ENCODE results near the gene PCDHB12.
A peak's percentile ranks its signal among the peaks of the same experiment; 100 is the strongest.
"Not testable (repeated sequence)": the region's sequence is repeated elsewhere in the genome, so short reads cannot be mapped to it uniquely, and the experiment has no call there.

PCDHB12 gene

GRCh38 chr5:141180313-141180712, 28.2 kb upstream of the PCDHB12 start:
- no peaks in the 10 kb centered on the region for H3K36me3 ChIP-seq (ENCODE audit: insufficient read depth, low read length)
- no peaks in the 10 kb centered on the region for H3K79me2 ChIP-seq (ENCODE audit: insufficient read depth, low read length)
- H3K27ac ChIP-seq (ENCODE audit: low read depth, low read length, poor library complexity, severe bottlenecking), result no peak overlapping the region
- H3K4me3 ChIP-seq (ENCODE audit: low read depth, low read length, poor library complexity, severe bottlenecking), result no peak overlapping the region
- no peaks in the 10 kb centered on the region for H3K27me3 ChIP-seq (ENCODE audit: insufficient read depth, low read length)
- H3K9me3 ChIP-seq (ENCODE audit: low read length), result no peaks in the 10 kb centered on the region
- no peak overlapping the region for H3K9ac ChIP-seq (ENCODE audit: low read length)
- H3K4me1 ChIP-seq (ENCODE audit: insufficient read depth, low read length, severe bottlenecking), result no peaks in the 10 kb centered on the region
- no peaks in the 10 kb centered on the region for H4K20me1 ChIP-seq (ENCODE audit: insufficient read depth, low read length)
- no peak overlapping the region for H3K4me2 ChIP-seq (ENCODE audit: low read length)
- H3K9me2 ChIP-seq (ENCODE audit: low read depth, low read length), result no peaks in the 10 kb centered on the region
- no peak for TF ChIP-seq EZH2 (IDR thresholded peaks at IDR 0.05; ENCODE audit: borderline replicate concordance, low read length)
- TF ChIP-seq, protein P1, sequence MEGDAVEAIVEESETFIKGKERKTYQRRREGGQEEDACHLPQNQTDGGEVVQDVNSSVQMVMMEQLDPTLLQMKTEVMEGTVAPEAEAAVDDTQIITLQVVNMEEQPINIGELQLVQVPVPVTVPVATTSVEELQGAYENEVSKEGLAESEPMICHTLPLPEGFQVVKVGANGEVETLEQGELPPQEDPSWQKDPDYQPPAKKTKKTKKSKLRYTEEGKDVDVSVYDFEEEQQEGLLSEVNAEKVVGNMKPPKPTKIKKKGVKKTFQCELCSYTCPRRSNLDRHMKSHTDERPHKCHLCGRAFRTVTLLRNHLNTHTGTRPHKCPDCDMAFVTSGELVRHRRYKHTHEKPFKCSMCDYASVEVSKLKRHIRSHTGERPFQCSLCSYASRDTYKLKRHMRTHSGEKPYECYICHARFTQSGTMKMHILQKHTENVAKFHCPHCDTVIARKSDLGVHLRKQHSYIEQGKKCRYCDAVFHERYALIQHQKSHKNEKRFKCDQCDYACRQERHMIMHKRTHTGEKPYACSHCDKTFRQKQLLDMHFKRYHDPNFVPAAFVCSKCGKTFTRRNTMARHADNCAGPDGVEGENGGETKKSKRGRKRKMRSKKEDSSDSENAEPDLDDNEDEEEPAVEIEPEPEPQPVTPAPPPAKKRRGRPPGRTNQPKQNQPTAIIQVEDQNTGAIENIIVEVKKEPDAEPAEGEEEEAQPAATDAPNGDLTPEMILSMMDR (IDR thresholded peaks at IDR 0.05; ENCODE audit: low read length), result no peak
- H3F3A ChIP-seq (ENCODE audit: insufficient read depth, low read length), result no peaks in the 10 kb centered on the region
- H2AFZ ChIP-seq (ENCODE audit: low read length), result no peak overlapping the region

- H3K4me1 ChIP-seq (ENCODE audit: insufficient read depth, low read length, severe bottlenecking), result no peaks in the 10 kb centered on the region
- H3K4me3 ChIP-seq (ENCODE audit: low read depth, low read length, poor library complexity, severe bottlenecking), result no peak within 1 kb of the TSS
- no peaks in the 10 kb centered on the region for H3K36me3 ChIP-seq (ENCODE audit: insufficient read depth, low read length)
- no peaks in the 10 kb centered on the region for H3K27me3 ChIP-seq (ENCODE audit: insufficient read depth, low read length)
- no peaks in the 10 kb centered on the region for H3K9me3 ChIP-seq (ENCODE audit: low read length)
- no peaks in the 10 kb centered on the region for H3K9me2 ChIP-seq (ENCODE audit: low read depth, low read length)
- H3K79me2 ChIP-seq (ENCODE audit: insufficient read depth, low read length), result no peaks in the 10 kb centered on the region
- no peak within 1 kb of the TSS for H3K27ac ChIP-seq (ENCODE audit: low read depth, low read length, poor library complexity, severe bottlenecking)
- H3K9ac ChIP-seq (ENCODE audit: low read length), result no peak within 1 kb of the TSS
- H2AFZ ChIP-seq (ENCODE audit: low read length), result no peak within 1 kb of the TSS
- H4K20me1 ChIP-seq (ENCODE audit: insufficient read depth, low read length), result no peaks in the 10 kb centered on the region
- no peaks in the 10 kb centered on the region for H3F3A ChIP-seq (ENCODE audit: insufficient read depth, low read length)
- TF ChIP-seq, protein P1 (IDR thresholded peaks at IDR 0.05; ENCODE audit: low read length), result peak; percentile 52
- TF ChIP-seq EZH2 (IDR thresholded peaks at IDR 0.05; ENCODE audit: borderline replicate concordance, low read length), result no peak
- H3K4me2 ChIP-seq (ENCODE audit: low read length), result no peak within 1 kb of the TSS
These were observed 26.3 kb upstream of the PCDHB12 start, which contains the start of gene PCDHB16 for GRCh38 chr5:141182248-141182647. Gene PCDHB16 (plus strand): TSS chr5:141182387. CDS start chr5:141182560, 173 bp downstream.

- H3K4me1 ChIP-seq (ENCODE audit: insufficient read depth, low read length, severe bottlenecking); H2AFZ ChIP-seq (ENCODE audit: low read length); H4K20me1 ChIP-seq (ENCODE audit: insufficient read depth, low read length); H3K27ac ChIP-seq (ENCODE audit: low read depth, low read length, poor library complexity, severe bottlenecking); H3K9ac ChIP-seq (ENCODE audit: low read length); H3K4me2 ChIP-seq (ENCODE audit: low read length); H3K9me2 ChIP-seq (ENCODE audit: low read depth, low read length); H3K36me3 ChIP-seq (ENCODE audit: insufficient read depth, low read length); H3K79me2 ChIP-seq (ENCODE audit: insufficient read depth, low read length); H3K4me3 ChIP-seq (ENCODE audit: low read depth, low read length, poor library complexity, severe bottlenecking); H3K9me3 ChIP-seq (ENCODE audit: low read length); H3F3A ChIP-seq (ENCODE audit: insufficient read depth, low read length); H3K27me3 ChIP-seq (ENCODE audit: insufficient read depth, low read length): not testable (repeated sequence)
These were observed 24.2 kb upstream of the PCDHB12 start for GRCh38 chr5:141184117-141184855.

Data from OCI-LY1 (cell line).